H9 (cell line): ENCODE results near the gene PODXL2. TPM values are rescaled to one million over a fixed set of nuclear protein-coding genes. Genes with fewer than 3 reads are reported as not detected.
A peak's percentile ranks its signal among the peaks of the same experiment; 100 is the strongest.
"Not testable (repeated sequence)": the region's sequence is repeated elsewhere in the genome, so short reads cannot be mapped to it uniquely, and the experiment has no call there.

Experiments
- DNase-seq: peaks from one replicate; pipeline ENCODE4 v3.0.0-alpha.2; 2017
- H2AFZ ChIP-seq: one replicate; pipeline ENCODE4 v1.6.1; 2013; ENCODE audit warnings: mild to moderate bottlenecking, low read length, control low read depth, moderate library complexity
- H2AK5ac ChIP-seq: 2 replicates; pipeline ENCODE4 v1.6.1; 2013; ENCODE audit warnings: low read length, control low read depth, mixed read lengths; ENCODE audit not compliant: insufficient read length
- H2BK120ac ChIP-seq: one replicate; pipeline ENCODE4 v1.6.1; 2013; ENCODE audit warnings: low read depth, mild to moderate bottlenecking, low read length, control low read depth, inconsistent platforms; ENCODE audit not compliant: poor library complexity, severe bottlenecking
- H2BK12ac ChIP-seq: 2 replicates; pipeline ENCODE4 v1.6.1; 2013; ENCODE audit warnings: low read length, control low read depth, mixed read lengths, low read depth; ENCODE audit not compliant: insufficient read length
- H2BK15ac ChIP-seq: 2 replicates; pipeline ENCODE4 v1.6.1; 2013; ENCODE audit warnings: low read depth, low read length, control low read depth
- H2BK20ac ChIP-seq: one replicate; pipeline ENCODE4 v1.6.1; 2013; ENCODE audit warnings: low read depth, mild to moderate bottlenecking, low read length, control low read depth, inconsistent platforms; ENCODE audit not compliant: poor library complexity, severe bottlenecking
- H2BK5ac ChIP-seq: 2 replicates; pipeline ENCODE4 v1.6.1; 2013; ENCODE audit warnings: low read length, control low read depth, mixed read lengths; ENCODE audit not compliant: insufficient read length
- H3K14ac ChIP-seq: 2 replicates; pipeline ENCODE4 v1.6.1; 2013; ENCODE audit warnings: low read length, control low read depth; ENCODE audit not compliant: insufficient read depth
- H3K18ac ChIP-seq: 2 replicates; pipeline ENCODE4 v1.6.1; 2013; ENCODE audit warnings: low read depth, mild to moderate bottlenecking, mixed read lengths, low read length, control low read depth; ENCODE audit not compliant: insufficient read length
- H3K23ac ChIP-seq: 2 replicates; pipeline ENCODE4 v1.6.1; 2013; ENCODE audit warnings: low read length, control low read depth, mixed read lengths, low read depth; ENCODE audit not compliant: insufficient read length
- H3K23me2 ChIP-seq: 2 replicates; pipeline ENCODE4 v1.6.1; 2013; ENCODE audit warnings: low read depth, mild to moderate bottlenecking, mixed read lengths, low read length, control low read depth; ENCODE audit not compliant: insufficient read length, poor library complexity, severe bottlenecking
- H3K27ac ChIP-seq: 2 replicates; pipeline ENCODE4 v1.5.1; 2013; ENCODE audit warnings: low read length, control low read depth, mixed read lengths, low read depth; ENCODE audit not compliant: insufficient read length
- H3K27me3 ChIP-seq: 2 replicates; pipeline ENCODE4 v1.6.1; 2013; ENCODE audit warnings: low read length, control low read depth, inconsistent platforms; ENCODE audit not compliant: insufficient read depth
- H3K4ac ChIP-seq: 2 replicates; pipeline ENCODE4 v1.6.1; 2013; ENCODE audit warnings: low read depth, mild to moderate bottlenecking, control low read depth, inconsistent platforms, low read length, moderate library complexity
- H3K4me1 ChIP-seq: 2 replicates; pipeline ENCODE4 v1.6.1; 2013; ENCODE audit warnings: low read length, control low read depth, inconsistent platforms; ENCODE audit not compliant: insufficient read depth
- H3K4me2 ChIP-seq: 2 replicates; pipeline ENCODE4 v1.6.1; 2013; ENCODE audit warnings: low read length, control low read depth, mixed read lengths; ENCODE audit not compliant: insufficient read length, insufficient read depth
- H3K56ac ChIP-seq: 2 replicates; pipeline ENCODE4 v1.6.1; 2013; ENCODE audit warnings: low read depth, mild to moderate bottlenecking, mixed read lengths, low read length, control low read depth; ENCODE audit not compliant: insufficient read length
- H3K79me1 ChIP-seq: 2 replicates; pipeline ENCODE4 v1.6.1; 2013; ENCODE audit warnings: low read depth, mild to moderate bottlenecking, moderate library complexity, low read length, control low read depth, inconsistent platforms; ENCODE audit not compliant: insufficient read depth, poor library complexity, severe bottlenecking
- H3K79me2 ChIP-seq: 2 replicates; pipeline ENCODE4 v1.6.1; 2013; ENCODE audit warnings: low read length, control low read depth, inconsistent platforms; ENCODE audit not compliant: insufficient read depth
- H3K9ac ChIP-seq: 2 replicates; pipeline ENCODE4 v1.6.1; 2013; ENCODE audit warnings: low read length, control low read depth, mixed read lengths; ENCODE audit not compliant: insufficient read length; ENCODE audit errors: extremely low read depth
- H3K9me3 ChIP-seq: one replicate; pipeline ENCODE4 v1.6.1; 2013; ENCODE audit warnings: low read depth, low read length, inconsistent platforms; ENCODE audit not compliant: control insufficient read depth
- H3T11ph ChIP-seq: one replicate; pipeline ENCODE4 v1.6.1; 2013; ENCODE audit warnings: mild to moderate bottlenecking, low read length, control low read depth, inconsistent platforms
- H4K20me1 ChIP-seq: one replicate; pipeline ENCODE4 v1.6.1; 2013; ENCODE audit not compliant: control insufficient read depth, insufficient read length, insufficient read depth
- H4K5ac ChIP-seq: 2 replicates; pipeline ENCODE4 v1.6.1; 2013; ENCODE audit warnings: low read depth, mild to moderate bottlenecking, mixed read lengths, low read length, control low read depth; ENCODE audit not compliant: insufficient read length
- H4K8ac ChIP-seq: replicated peaks from 2 replicates; pipeline ENCODE4 v1.6.1; 2013; ENCODE audit warnings: low read length, control low read depth, mixed read lengths, low read depth; ENCODE audit not compliant: insufficient read length
- H4K91ac ChIP-seq: 2 replicates; pipeline ENCODE4 v1.6.1; 2013; ENCODE audit warnings: low read depth, mild to moderate bottlenecking, moderate library complexity, mixed read lengths, low read length, control low read depth; ENCODE audit not compliant: insufficient read length
- H3K27ac Mint-ChIP-seq, 3 experiments: 2 replicates in 2 of 3; 3 replicates in 1 of 3; pipeline ENCODE4 v1.8.0; 2020 to 2021; ENCODE audit warnings: mixed read lengths in 3 of 3, mild to moderate bottlenecking in 1 of 3, moderate library complexity in 1 of 3
- H3K27me3 Mint-ChIP-seq: 2 replicates; pipeline ENCODE4 v1.8.0; 2021; ENCODE audit warnings: low read depth, mild to moderate bottlenecking, moderate library complexity, mixed read lengths
- H3K36me3 Mint-ChIP-seq, 3 experiments: 2 replicates in 2 of 3; 3 replicates in 1 of 3; pipeline ENCODE4 v1.8.0; 2020 to 2021; ENCODE audit warnings: low read depth in 3 of 3, mixed read lengths in 3 of 3; ENCODE audit not compliant: insufficient read depth in 1 of 3
- H3K4me1 Mint-ChIP-seq, 2 experiments: 2 replicates each; pipeline ENCODE4 v1.8.0; 2020; ENCODE audit warnings: mixed read lengths in 2 of 2
- H3K4me3 Mint-ChIP-seq, 2 experiments: 2 replicates in 1 of 2; 3 replicates in 1 of 2; pipeline ENCODE4 v1.8.0; 2020 to 2021; ENCODE audit warnings: mild to moderate bottlenecking in 2 of 2, mixed read lengths in 2 of 2, moderate library complexity in 1 of 2
- H3K9me3 Mint-ChIP-seq, 2 experiments: 2 replicates in 1 of 2; 3 replicates in 1 of 2; pipeline ENCODE4 v1.8.0; 2020; ENCODE audit warnings: mild to moderate bottlenecking in 2 of 2, mixed read lengths in 2 of 2, moderate library complexity in 1 of 2
- WGBS: extraction: QIAGEN DNeasy Blood & Tissue Kit; methylation state at CpG from one replicate; pipeline ENCODE4 v1.1.7; 2013; ENCODE audit warnings: missing lambda C conversion rate, low lambda C conversion rate, mixed read lengths; ENCODE audit not compliant: insufficient read length; ENCODE audit errors: extremely low coverage; 5-methylcytosine and 5-hydroxymethylcytosine counted together
- total RNA-seq: library from RNA; stranded (reverse); gene quantifications from 2 replicates; pipeline ENCODE4 v1.2.1, GENCODE V29; 2021
- TF ChIP-seq, protein P1 (sequence below): fragments of 200-600 bp; sonication (generic); conservative IDR thresholded peaks from 3 replicates; pipeline ENCODE4 v1.8.0; 2021; ENCODE audit warnings: antibody characterized with exemption, mild to moderate bottlenecking

PODXL2 gene
- total RNA-seq, 1 experiment from 2014 or later = 24.6 TPM

DNA sequence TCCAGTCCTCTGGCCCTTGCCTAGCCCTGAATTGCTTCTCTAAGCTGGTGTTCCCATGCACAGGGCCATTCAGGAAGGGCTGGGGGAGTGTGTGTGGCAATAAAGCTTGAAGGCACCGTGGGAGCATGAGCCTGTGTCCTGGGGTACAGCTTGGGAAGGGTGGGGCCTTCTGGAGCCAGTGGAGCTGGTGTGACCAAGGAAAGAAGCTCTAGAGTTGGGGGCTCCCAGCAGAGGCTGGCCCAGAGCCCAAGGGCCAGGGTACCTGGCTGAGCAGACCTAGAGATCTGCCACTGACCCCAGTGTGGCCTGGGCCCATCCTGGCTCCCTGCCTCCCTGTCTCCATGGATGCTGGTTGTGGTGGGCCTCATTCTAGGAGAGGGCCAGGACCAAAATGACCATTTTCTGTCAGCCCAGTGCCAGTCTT, 51.8 kb downstream of the PODXL2 start:
- Mint-ChIP-seq H3K9me3 (no peaks in the 10 kb centered on the region), H3K4me3 (no peak overlapping the region), H3K27me3 (no peaks in the 10 kb centered on the region; the same call in 1 of the 2 replicates), H3K4me1 (peaks cover 6 to 8% of the 10 kb centered on the region in 2 experiments), H3K36me3 (no peaks in the 10 kb centered on the region; a peak in 1 of 7 replicates), H3K27ac (no peak overlapping the region; a peak in 1 of 7 replicates)
- H2BK15ac ChIP-seq = no peak overlapping the region
- H3K27ac ChIP-seq = no peak overlapping the region
- no peak overlapping the region for H3K56ac ChIP-seq
- DNase-seq = no peak
- H3K4ac ChIP-seq = no peak overlapping the region
- WGBS = no CpG with 5 or more reads among the region's 1 CpG
- no peaks in the 10 kb centered on the region; the same call in 1 of the 2 replicates for H3K4me1 ChIP-seq
- no peak overlapping the region for H2AFZ ChIP-seq
- no peak overlapping the region for H2BK20ac ChIP-seq
- no peak overlapping the region for H3K23ac ChIP-seq
- no peaks in the 10 kb centered on the region for H3K79me1 ChIP-seq
- H2BK5ac ChIP-seq = no peak overlapping the region
- H3K4me2 ChIP-seq = no peak overlapping the region
- no peak overlapping the region for H3T11ph ChIP-seq
- H3K23me2 ChIP-seq = no peaks in the 10 kb centered on the region
- H3K9me3 ChIP-seq = no peaks in the 10 kb centered on the region
- no peak overlapping the region for H2BK12ac ChIP-seq
- H4K91ac ChIP-seq = no peak overlapping the region
- H4K20me1 ChIP-seq = no peaks in the 10 kb centered on the region
- H4K5ac ChIP-seq = no peak overlapping the region
- no peaks in the 10 kb centered on the region for H3K79me2 ChIP-seq
- H3K9ac ChIP-seq = no peak overlapping the region
- H2BK120ac ChIP-seq = no peak overlapping the region
- no peak overlapping the region for H4K8ac ChIP-seq
- TF ChIP-seq, protein P1, sequence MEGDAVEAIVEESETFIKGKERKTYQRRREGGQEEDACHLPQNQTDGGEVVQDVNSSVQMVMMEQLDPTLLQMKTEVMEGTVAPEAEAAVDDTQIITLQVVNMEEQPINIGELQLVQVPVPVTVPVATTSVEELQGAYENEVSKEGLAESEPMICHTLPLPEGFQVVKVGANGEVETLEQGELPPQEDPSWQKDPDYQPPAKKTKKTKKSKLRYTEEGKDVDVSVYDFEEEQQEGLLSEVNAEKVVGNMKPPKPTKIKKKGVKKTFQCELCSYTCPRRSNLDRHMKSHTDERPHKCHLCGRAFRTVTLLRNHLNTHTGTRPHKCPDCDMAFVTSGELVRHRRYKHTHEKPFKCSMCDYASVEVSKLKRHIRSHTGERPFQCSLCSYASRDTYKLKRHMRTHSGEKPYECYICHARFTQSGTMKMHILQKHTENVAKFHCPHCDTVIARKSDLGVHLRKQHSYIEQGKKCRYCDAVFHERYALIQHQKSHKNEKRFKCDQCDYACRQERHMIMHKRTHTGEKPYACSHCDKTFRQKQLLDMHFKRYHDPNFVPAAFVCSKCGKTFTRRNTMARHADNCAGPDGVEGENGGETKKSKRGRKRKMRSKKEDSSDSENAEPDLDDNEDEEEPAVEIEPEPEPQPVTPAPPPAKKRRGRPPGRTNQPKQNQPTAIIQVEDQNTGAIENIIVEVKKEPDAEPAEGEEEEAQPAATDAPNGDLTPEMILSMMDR = no peak
- no peaks in the 10 kb centered on the region for H3K27me3 ChIP-seq
- H3K18ac ChIP-seq = no peak overlapping the region
- H2AK5ac ChIP-seq = no peak overlapping the region
- no peak overlapping the region for H3K14ac ChIP-seq

- H3K36me3 Mint-ChIP-seq, H2BK120ac ChIP-seq, H3K4ac ChIP-seq, DNase-seq, H2AK5ac ChIP-seq, H3K27me3 ChIP-seq, H2BK20ac ChIP-seq, H3T11ph ChIP-seq, H3K56ac ChIP-seq, H3K4me2 ChIP-seq, H2AFZ ChIP-seq, H4K8ac ChIP-seq, H3K79me1 ChIP-seq, H3K9ac ChIP-seq, H3K4me1 Mint-ChIP-seq, H3K4me1 ChIP-seq, H3K23me2 ChIP-seq, H3K79me2 ChIP-seq, H2BK5ac ChIP-seq, H3K14ac ChIP-seq, H3K9me3 ChIP-seq, H3K27ac ChIP-seq, H2BK15ac ChIP-seq, H2BK12ac ChIP-seq, H3K27me3 Mint-ChIP-seq, H3K18ac ChIP-seq, H4K91ac ChIP-seq, H4K5ac ChIP-seq, H3K4me3 Mint-ChIP-seq, H3K23ac ChIP-seq, H3K9me3 Mint-ChIP-seq, H4K20me1 ChIP-seq: not testable (repeated sequence)
- peak overlapping the region in 1 of 3 experiments; percentile 47; a peak in 2 of 7 replicates for H3K27ac Mint-ChIP-seq
- WGBS = no CpG with 5 or more reads among the region's 6 CpGs
Observed at GRCh38 chr3:127682175-127682554, 53.2 kb downstream of the PODXL2 start.
